ENCODE measurements around the gene FBN3.

- TF ChIP-seq CTCF (conservative IDR thresholded peaks at IDR 0.05; ENCODE audit: low read length) (no peak), EZH2phosphoT487 (IDR thresholded peaks at IDR 0.05; ENCODE audit: borderline replicate concordance) (no peak)
Measured at GRCh38 chr19:8123683-8124082, 25.7 kb downstream of the FBN3 start.

Measured in Loucy (cell line).